SK-N-SH (cell line): ENCODE measurements around the gene KLHL13. TPM values are rescaled to one million over a fixed set of nuclear protein-coding genes. Genes with fewer than 3 reads are reported as not detected.
"Not testable (repeated sequence)": the region's sequence is repeated elsewhere in the genome, so short reads cannot be mapped to it uniquely, and the experiment has no call there.

ENCODE experiments used
- CTCF ChIA-PET: fragments of 300-600, 350-600 bp; formaldehyde crosslinking; extraction: SDS; loops from one replicate; lab custom pipeline; 2021; lab: Yijun Ruan, JAX
- POLR2A ChIA-PET: fragments of 350-600 bp; sonication (Branson Sonifier 250); formaldehyde crosslinking; extraction: SDS; loops from one replicate; lab custom pipeline; 2020; ENCODE audit warnings: antibody characterized with exemption, inconsistent platforms; lab: Yijun Ruan, JAX
- DNase-seq: peaks from one replicate; pipeline ENCODE4 v3.0.0; 2012
- H2AFZ ChIP-seq: fragments of 200-600 bp; sonication (generic); 2 replicates; pipeline ENCODE4 v1.8.1; 2016; ENCODE audit warnings: antibody characterized with exemption, mild to moderate bottlenecking, low read depth
- H3F3A ChIP-seq: fragments of 200-600 bp; sonication (generic); replicated peaks from 2 replicates; pipeline ENCODE3; 2016; ENCODE audit warnings: antibody characterized with exemption, mild to moderate bottlenecking; ENCODE audit not compliant: insufficient read depth
- H3K27ac ChIP-seq, 2 experiments: fragments of 200-500 bp in 1 of 2; fragments of 200-600 bp in 1 of 2; sonication (Bioruptor generic) in 1 of 2; sonication (generic), shearing (Covaris generic) in 1 of 2; 2 replicates each; pipeline versions ENCODE4 v1.5.1 to v1.6.1; 2014 to 2016; ENCODE audit warnings: low read depth in 2 of 2, inconsistent platforms in 1 of 2, low read length in 1 of 2, mild to moderate bottlenecking in 1 of 2, mixed read lengths in 1 of 2
- H3K27me3 ChIP-seq: fragments of 200-600 bp; sonication (generic), shearing (Covaris generic); 2 replicates; pipeline ENCODE4 v1.6.1; 2016; ENCODE audit warnings: mixed run types; ENCODE audit not compliant: insufficient read depth
- H3K36me3 ChIP-seq, 2 experiments: fragments of 200-500 bp in 1 of 2; fragments of 200-600 bp in 1 of 2; sonication (Bioruptor generic) in 1 of 2; sonication (generic) in 1 of 2; replicated peaks in 1 of 2; 2 replicates each; pipeline versions ENCODE3 to v1.5.1; 2014 to 2016; ENCODE audit warnings: low read length in 1 of 2, mild to moderate bottlenecking in 1 of 2; ENCODE audit not compliant: insufficient read depth in 2 of 2, control insufficient read depth in 1 of 2
- H3K4me1 ChIP-seq, 2 experiments: fragments of 200-500 bp in 1 of 2; fragments of 200-600 bp in 1 of 2; sonication (Bioruptor generic) in 1 of 2; sonication (generic), shearing (Covaris generic) in 1 of 2; 2 replicates each; pipeline versions ENCODE4 v1.5.1 to v1.6.1; 2014 to 2016; ENCODE audit warnings: low read depth in 1 of 2, low read length in 1 of 2, mixed run types in 1 of 2; ENCODE audit not compliant: insufficient read depth in 2 of 2, control insufficient read depth in 1 of 2
- H3K4me2 ChIP-seq: fragments of 200-600 bp; sonication (generic), shearing (Covaris generic); 2 replicates; pipeline ENCODE4 v1.6.1; 2017; ENCODE audit warnings: mixed run types
- H3K4me3 ChIP-seq, 2 experiments: fragments of 200-500 bp in 1 of 2; fragments of 200-600 bp in 1 of 2; sonication (Bioruptor generic) in 1 of 2; sonication (generic), shearing (Covaris generic) in 1 of 2; 2 replicates each; pipeline versions ENCODE4 v1.5.1 to v1.8.1; 2014 to 2016; ENCODE audit warnings: low read depth in 2 of 2, inconsistent platforms in 1 of 2, low read length in 1 of 2, mild to moderate bottlenecking in 1 of 2, mixed read lengths in 1 of 2, moderate library complexity in 1 of 2
- H3K79me2 ChIP-seq: fragments of 200-600 bp; sonication (generic); 2 replicates; pipeline ENCODE4 v1.8.1; 2017; ENCODE audit warnings: mild to moderate bottlenecking; ENCODE audit not compliant: insufficient read depth
- H3K9ac ChIP-seq: fragments of 200-600 bp; sonication (generic); 2 replicates; pipeline ENCODE4 v1.6.1; 2017; ENCODE audit warnings: mixed run types
- H3K9me2 ChIP-seq: fragments of 200-600 bp; sonication (generic); 2 replicates; pipeline ENCODE4 v1.6.1; 2017; ENCODE audit warnings: mixed run types
- H3K9me3 ChIP-seq: fragments of 200-600 bp; sonication (generic); 2 replicates; pipeline ENCODE4 v1.6.1; 2017; ENCODE audit warnings: mixed run types, mild to moderate bottlenecking, moderate library complexity
- H4K20me1 ChIP-seq: fragments of 200-600 bp; sonication (generic); 2 replicates; pipeline ENCODE4 v1.6.1; 2017; ENCODE audit warnings: mild to moderate bottlenecking, mixed run types; ENCODE audit not compliant: insufficient read depth
- ELF1 ChIP-seq: IDR thresholded peaks from 2 replicates; pipeline ENCODE4 v1.4.0; 2012
- FOSL2 ChIP-seq: IDR thresholded peaks from 2 replicates; pipeline ENCODE4 v1.4.0; 2012; ENCODE audit warnings: low read depth, mild to moderate bottlenecking, moderate library complexity, borderline replicate concordance
- FOXJ3 ChIP-seq: sonication (generic); formaldehyde crosslinking; IDR thresholded peaks from 2 replicates; pipeline ENCODE4 v1.5.1; 2020; ENCODE audit warnings: mild to moderate bottlenecking, missing genetic modification reagents
- JUND ChIP-seq: IDR thresholded peaks from 2 replicates; pipeline ENCODE4 v1.4.0; 2012
- NFIC ChIP-seq: IDR thresholded peaks from 2 replicates; pipeline ENCODE4 v1.4.0; 2012; ENCODE audit warnings: borderline replicate concordance
- PBX3 ChIP-seq: IDR thresholded peaks from 2 replicates; pipeline ENCODE4; 2012
- SMC3 ChIP-seq: IDR thresholded peaks from 2 replicates; pipeline ENCODE4 v1.6.1; 2012; ENCODE audit warnings: low read depth, low read length, improper control_type of control experiment
- TAF1 ChIP-seq: IDR thresholded peaks from 2 replicates; pipeline ENCODE4 v1.6.1; 2012; ENCODE audit warnings: low read depth, mild to moderate bottlenecking, low read length, moderate library complexity, borderline replicate concordance
- TCF12 ChIP-seq: IDR thresholded peaks from 2 replicates; pipeline ENCODE4 v1.4.0; 2012
- TEAD4 ChIP-seq: IDR thresholded peaks from 2 replicates; pipeline ENCODE4 v1.4.0; 2012; ENCODE audit warnings: mild to moderate bottlenecking, borderline replicate concordance; ENCODE audit not compliant: insufficient read depth
- WGBS: methylation state at CpG from one replicate; pipeline ENCODE4 v1.1.6; 2017; ENCODE audit warnings: low lambda C conversion rate; 5-methylcytosine and 5-hydroxymethylcytosine counted together
- polyA plus RNA-seq, 3 experiments: library from polyadenylated mRNA; depleted of rRNA; stranded (reverse); fragments of >200 nt; gene quantifications; 2 replicates each; pipeline ENCODE4 v1.2.3, GENCODE V29; 2012

Gene KLHL13
- polyA plus RNA-seq, 1 of the 3 experiments (the other 2 are of a cell fraction): 19.5 TPM

- Histone ChIP-seq H3K9me2 (no peaks in the 10 kb centered on the region), H3K9ac (no peak overlapping the region), H2AFZ (no peak overlapping the region), H3K4me2 (no peak overlapping the region), H3K27ac (no peak overlapping the region), H3K4me3 (no peak overlapping the region), H3K4me1 (no peaks in the 10 kb centered on the region), H3K79me2 (no peaks in the 10 kb centered on the region), H3K9me3 (no peaks in the 10 kb centered on the region), H4K20me1 (no peaks in the 10 kb centered on the region), H3K36me3 (peaks cover 0 to 6% of the 10 kb centered on the region in 2 experiments), H3F3A (peaks cover 5% of the 10 kb centered on the region), H3K27me3 (no peaks in the 10 kb centered on the region)
- DNase-seq: no peak
- 0 out of 2 replicates have a peak, but pooled peaks have one; percentile 7 for TF ChIP-seq JUND
- peak; percentile 68 for TF ChIP-seq PBX3
- TF ChIP-seq ELF1: no peak
- TF ChIP-seq NFIC: peak; percentile 38; the same call in 1 of the 2 replicates
- peak; percentile 87 for TF ChIP-seq TCF12
- WGBS: 26% methylated on average over 2 of the region's 2 CpGs
- ChIA-PET POLR2A (no interaction called here), CTCF (no interaction called here)
Observed at GRCh38 chrX:117936118-117936517, 180.5 kb downstream of the KLHL13 start.

- H3K9me3 ChIP-seq, H3K27ac ChIP-seq, H3K4me2 ChIP-seq, CTCF ChIA-PET, H3K36me3 ChIP-seq, H3K27me3 ChIP-seq, H3K4me3 ChIP-seq, DNase-seq, H3F3A ChIP-seq, H2AFZ ChIP-seq, H4K20me1 ChIP-seq, H3K9ac ChIP-seq, H3K79me2 ChIP-seq, H3K9me2 ChIP-seq, H3K4me1 ChIP-seq, POLR2A ChIA-PET: not testable (repeated sequence)
Observed at GRCh38 chrX:117930116-117930515, 186.5 kb downstream of the KLHL13 start.

GRCh38 chrX:117919755-117920154 lies 196.9 kb downstream of the KLHL13 start:
- Histone ChIP-seq H3K27ac (no peak overlapping the region), H3K27me3 (no peaks in the 10 kb centered on the region), H3K4me1 (no peaks in the 10 kb centered on the region; a peak in 1 of 4 replicates)
- CTCF ChIA-PET: interaction anchor here (1.0 kb wide), 1 partner anchor 8 kb away, joined by 4 read pairs; no protein-coding TSS in a partner anchor
- TF ChIP-seq TEAD4 (no peak), NFIC (no peak)
- TF ChIP-seq, all 33 proteins: peak for 0
- Histone ChIP-seq H2AFZ (no peak overlapping the region), H3K36me3 (peaks cover 3% of the 10 kb centered on the region in 2 experiments), H3K4me3 (no peak overlapping the region), H3K9me3 (no peaks in the 10 kb centered on the region), H3K79me2 (no peaks in the 10 kb centered on the region), H3K9ac (no peak overlapping the region), H4K20me1 (no peaks in the 10 kb centered on the region), H3K4me2 (no peak overlapping the region), H3K9me2 (no peaks in the 10 kb centered on the region), H3F3A (no peaks in the 10 kb centered on the region)
- DNase-seq: no peak
- POLR2A ChIA-PET: no interaction called here
- WGBS: 59% methylated on average over 1 of the region's 1 CpG

GRCh38 chrX:117910216-117910615 lies 206.4 kb downstream of the KLHL13 start:
- Histone ChIP-seq H3K4me3 (no peak overlapping the region), H4K20me1 (peaks cover 2% of the 10 kb centered on the region; the same call in 1 of the 2 replicates), H3K79me2 (no peaks in the 10 kb centered on the region), H3K27ac (0 out of 4 replicates have a peak overlapping the region, but pooled peaks of 1 of the 2 experiments have one; percentile 16), H3K36me3 (peaks cover 6 to 8% of the 10 kb centered on the region in 2 experiments), H3F3A (no peaks in the 10 kb centered on the region), H2AFZ (no peak overlapping the region), H3K9me3 (no peaks in the 10 kb centered on the region), H3K9ac (no peak overlapping the region), H3K9me2 (no peaks in the 10 kb centered on the region), H3K4me2 (no peak overlapping the region), H3K4me1 (no peaks in the 10 kb centered on the region), H3K27me3 (no peaks in the 10 kb centered on the region)
- CTCF ChIA-PET: no interaction called here
- POLR2A ChIA-PET: no interaction called here
- 50% methylated on average over 1 of the region's 1 CpG for WGBS
- no peak for DNase-seq
- TF ChIP-seq SMC3 (no peak), JUND (0 out of 2 replicates have a peak, but pooled peaks have one; percentile 30), TCF12 (peak; percentile 28), FOSL2 (peak; percentile 20; the same call in 1 of the 2 replicates), TAF1 (no peak), NFIC (peak; percentile 35; the same call in 1 of the 2 replicates), FOXJ3 (no peak)
